ENCODE measurements around the gene SLC22A4. TPM values are rescaled to one million over a fixed set of nuclear protein-coding genes. Genes with fewer than 3 reads are reported as not detected.

The SLC22A4 gene
- total and polyA plus RNA-seq, 7 donors, result 1.1 to 17.5 (median 2.8) TPM

DNA sequence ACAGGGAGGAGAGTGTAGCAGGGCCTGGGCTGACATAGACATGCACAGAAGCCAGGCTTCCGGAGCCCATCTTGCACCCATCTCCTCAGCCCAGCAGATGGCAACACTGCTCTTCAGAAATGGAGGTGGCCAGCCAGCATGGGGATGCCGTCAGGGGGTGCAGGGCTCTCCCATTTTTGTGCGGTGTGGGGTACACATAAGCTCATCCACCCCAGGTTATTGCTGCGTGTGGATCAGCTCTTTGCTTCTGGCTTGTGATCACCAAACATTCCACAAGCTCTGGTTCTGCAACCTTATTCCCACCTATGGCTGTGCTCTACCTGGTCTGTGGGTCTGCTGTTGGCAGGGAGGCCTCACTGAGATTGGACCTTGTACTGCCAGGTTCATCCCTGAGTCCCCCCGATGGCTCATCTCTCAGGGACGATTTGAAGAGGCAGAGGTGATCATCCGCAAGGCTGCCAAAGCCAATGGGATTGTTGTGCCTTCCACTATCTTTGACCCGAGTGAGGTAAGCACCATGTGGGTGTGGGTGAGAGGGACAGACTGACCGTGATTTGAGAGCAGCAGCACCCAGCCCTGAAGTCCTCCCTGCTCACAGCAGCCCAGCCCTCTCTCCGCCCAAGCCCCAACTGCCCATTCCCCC is 92.6 kb downstream of the SLC22A4 start:
- peaks cover 0 to 97% of the 10 kb centered on the region in 2 donors for H3K36me3 ChIP-seq (ENCODE audit: insufficient read depth in 1 of 2, low read depth in 1 of 2)
- DNase-seq (peak; percentile 69 to 79), ATAC-seq (peak; percentile 57 to 72 (median 68))
- intact Hi-C loops (cut with DNase I), result loop anchor here in 1 of 2 donors (2.0 to 5.0 kb wide), 2 partner anchors 114 to 431 kb away; no protein-coding TSS in a partner anchor
- peak overlapping the region; percentile 59 for H3K27ac ChIP-seq
- no peak overlapping the region for H3K4me3 ChIP-seq
- no peaks in the 10 kb centered on the region for H3K27me3 ChIP-seq (ENCODE audit: insufficient read depth in 3 of 3, low read length in 2 of 3)
- WGBS, 3 donors, result 49 to 54% (median 49%) methylated on average over 9 to 10 of the region's 10 CpGs
- peaks cover 39% of the 10 kb centered on the region for H3K4me1 ChIP-seq
- H3K9me3 ChIP-seq, result no peaks in the 10 kb centered on the region
- TF ChIP-seq, protein P1, sequence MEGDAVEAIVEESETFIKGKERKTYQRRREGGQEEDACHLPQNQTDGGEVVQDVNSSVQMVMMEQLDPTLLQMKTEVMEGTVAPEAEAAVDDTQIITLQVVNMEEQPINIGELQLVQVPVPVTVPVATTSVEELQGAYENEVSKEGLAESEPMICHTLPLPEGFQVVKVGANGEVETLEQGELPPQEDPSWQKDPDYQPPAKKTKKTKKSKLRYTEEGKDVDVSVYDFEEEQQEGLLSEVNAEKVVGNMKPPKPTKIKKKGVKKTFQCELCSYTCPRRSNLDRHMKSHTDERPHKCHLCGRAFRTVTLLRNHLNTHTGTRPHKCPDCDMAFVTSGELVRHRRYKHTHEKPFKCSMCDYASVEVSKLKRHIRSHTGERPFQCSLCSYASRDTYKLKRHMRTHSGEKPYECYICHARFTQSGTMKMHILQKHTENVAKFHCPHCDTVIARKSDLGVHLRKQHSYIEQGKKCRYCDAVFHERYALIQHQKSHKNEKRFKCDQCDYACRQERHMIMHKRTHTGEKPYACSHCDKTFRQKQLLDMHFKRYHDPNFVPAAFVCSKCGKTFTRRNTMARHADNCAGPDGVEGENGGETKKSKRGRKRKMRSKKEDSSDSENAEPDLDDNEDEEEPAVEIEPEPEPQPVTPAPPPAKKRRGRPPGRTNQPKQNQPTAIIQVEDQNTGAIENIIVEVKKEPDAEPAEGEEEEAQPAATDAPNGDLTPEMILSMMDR (IDR thresholded peaks at IDR 0.05), result peak; percentile 63

DNA sequence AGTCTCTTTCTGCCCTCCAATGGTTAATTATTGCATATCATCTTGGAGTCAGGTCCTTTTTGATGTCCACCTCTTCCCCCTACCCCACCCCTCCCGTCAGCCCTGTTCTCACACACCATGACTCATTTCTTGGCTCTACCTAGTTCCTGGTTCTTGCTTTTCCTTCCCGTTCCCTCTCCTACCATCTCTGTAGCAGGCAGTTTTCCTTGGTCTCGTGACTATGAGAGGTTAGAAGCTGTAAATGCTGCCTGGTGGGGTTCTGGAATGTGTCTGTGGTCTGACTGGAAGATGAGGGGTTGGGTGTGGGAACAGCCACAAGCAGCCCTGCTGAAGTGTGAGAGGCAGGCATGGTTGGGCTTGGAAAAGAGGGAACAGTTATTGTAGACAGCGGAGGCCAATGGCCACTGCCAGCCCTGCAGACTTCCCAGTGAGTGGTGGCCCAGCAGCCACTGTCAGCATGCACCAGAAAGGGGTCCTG is 93.5 kb downstream of the SLC22A4 start:
- Histone ChIP-seq H3K4me3 (no peak overlapping the region), H3K27me3 (ENCODE audit: insufficient read depth in 3 of 3, low read length in 2 of 3) (no peaks in the 10 kb centered on the region), H3K27ac (peak overlapping the region; percentile 59), H3K4me1 (peaks cover 39% of the 10 kb centered on the region), H3K36me3 (ENCODE audit: insufficient read depth in 1 of 2, low read depth in 1 of 2) (peaks cover 0 to 97% of the 10 kb centered on the region in 2 donors), H3K9me3 (no peaks in the 10 kb centered on the region)
- WGBS, 3 donors, result 36 to 64% (median 51%) methylated on average over 4 of the region's 4 CpGs
- peak; percentile 55 to 71 (median 64) for ATAC-seq
- peak in 1 of 2 donors; percentile 68 for DNase-seq
- intact Hi-C loops (cut with DNase I), result loop anchor here (2.0 to 5.0 kb wide), 2 partner anchors 113 to 430 kb away; no protein-coding TSS in a partner anchor
- TF ChIP-seq, protein P1 (IDR thresholded peaks at IDR 0.05), result no peak

DNA sequence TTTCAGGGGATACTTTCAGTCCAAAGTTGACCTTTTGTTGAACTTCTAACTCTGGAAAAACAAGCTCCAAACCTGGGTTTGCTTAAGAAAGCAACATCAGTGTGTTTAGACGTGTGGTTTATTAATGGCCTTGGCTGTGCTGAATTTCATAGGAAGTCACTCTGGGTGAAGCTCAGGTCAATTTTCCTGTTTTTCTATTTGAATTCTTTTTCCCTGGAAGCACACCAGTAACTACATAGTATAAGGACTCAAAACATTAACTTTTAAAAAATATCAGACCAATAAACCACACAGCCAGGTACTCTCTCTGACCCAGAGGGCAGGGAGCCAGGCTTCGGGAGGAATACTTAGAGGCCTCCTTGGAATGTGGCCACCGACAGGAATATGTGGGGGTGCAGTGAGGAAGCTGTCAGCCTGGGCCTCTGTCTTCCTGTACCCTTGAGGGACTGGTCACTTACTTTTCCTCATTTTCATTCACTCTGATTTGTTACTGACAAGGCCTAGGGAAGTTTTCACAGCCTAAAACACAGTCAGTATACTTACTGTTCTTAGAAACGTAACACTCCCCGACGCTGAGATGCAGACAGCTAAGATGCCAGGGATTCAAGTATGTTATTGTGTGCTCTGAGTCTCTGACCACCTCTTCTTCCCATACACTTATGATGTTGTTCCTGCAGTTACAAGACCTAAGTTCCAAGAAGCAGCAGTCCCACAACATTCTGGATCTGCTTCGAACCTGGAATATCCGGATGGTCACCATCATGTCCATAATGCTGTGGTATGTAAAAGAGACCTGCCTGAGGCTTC is 94.3 kb downstream of the SLC22A4 start:
- H3K4me1 ChIP-seq, result peaks cover 39% of the 10 kb centered on the region
- TF ChIP-seq, protein P1 (IDR thresholded peaks at IDR 0.05), result no peak
- H3K4me3 ChIP-seq, result no peak overlapping the region
- H3K27ac ChIP-seq, result peak overlapping the region; percentile 59
- H3K9me3 ChIP-seq, result no peaks in the 10 kb centered on the region
- 54 to 60% (median 55%) methylated on average over 8 of the region's 8 CpGs for WGBS, 3 donors
- intact Hi-C loops (cut with DNase I), result loop anchor here (2.0 to 5.0 kb wide), 2 partner anchors 112 to 429 kb away; no protein-coding TSS in a partner anchor
- no peak for ATAC-seq
- no peaks in the 10 kb centered on the region for H3K27me3 ChIP-seq (ENCODE audit: insufficient read depth in 3 of 3, low read length in 2 of 3)
- DNase-seq, result no peak
- H3K36me3 ChIP-seq (ENCODE audit: insufficient read depth in 1 of 2, low read depth in 1 of 2), result peaks cover 0 to 97% of the 10 kb centered on the region in 2 donors

DNA sequence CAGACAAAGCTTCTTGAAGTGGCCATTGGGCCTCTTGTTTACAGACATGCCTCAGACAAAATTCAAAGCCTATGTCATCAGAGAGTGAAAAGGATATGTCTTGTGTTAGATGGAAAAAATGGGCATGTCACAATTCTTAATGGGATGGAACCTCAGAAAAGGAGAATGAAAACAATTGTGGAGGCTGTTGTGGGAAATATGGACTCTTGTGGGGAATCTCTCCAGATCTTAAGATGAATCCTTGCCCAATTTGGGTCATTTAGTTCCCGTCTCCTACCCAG is 94.8 kb downstream of the SLC22A4 start:
- DNase-seq, result no peak
- no peaks in the 10 kb centered on the region for H3K27me3 ChIP-seq (ENCODE audit: insufficient read depth in 3 of 3, low read length in 2 of 3)
- peaks cover 39% of the 10 kb centered on the region for H3K4me1 ChIP-seq
- intact Hi-C loops (cut with DNase I), result loop anchor here (2.0 to 5.0 kb wide), 2 partner anchors 112 to 428 kb away; no protein-coding TSS in a partner anchor
- peak overlapping the region; percentile 59 for H3K27ac ChIP-seq
- H3K4me3 ChIP-seq, result no peak overlapping the region
- no peaks in the 10 kb centered on the region for H3K9me3 ChIP-seq
- peaks cover 3 to 97% of the 10 kb centered on the region in 2 donors for H3K36me3 ChIP-seq (ENCODE audit: insufficient read depth in 1 of 2, low read depth in 1 of 2)
- ATAC-seq, result no peak
- TF ChIP-seq, protein P1 (IDR thresholded peaks at IDR 0.05), result no peak
- 92 to 98% (median 94%) methylated on average over 1 of the region's 1 CpG for WGBS, 3 donors

All from psoas muscle (tissue), 8 donors.